AG04449 (cell line): ENCODE results near the gene POLE.

Experiments
- CTCF ChIA-PET: fragments of 350-600 bp; formaldehyde crosslinking; extraction: SDS; loops from one replicate; lab custom pipeline; 2021; ENCODE audit warnings: antibody characterized with exemption; lab: Yijun Ruan, JAX
- POLR2A ChIA-PET: fragments of 400-600, 350-600 bp; formaldehyde crosslinking; extraction: SDS; loops from one replicate; lab custom pipeline; 2020; ENCODE audit warnings: antibody characterized with exemption, inconsistent platforms; lab: Yijun Ruan, JAX
- DNase-seq: peaks from one replicate; pipeline ENCODE4 v3.0.0-alpha.2; 2010; ENCODE audit warnings: low read depth, low spot score
- H3K4me3 ChIP-seq: 2 replicates; pipeline ENCODE4 v1.5.1; 2011; ENCODE audit warnings: low read depth, mild to moderate bottlenecking, control low read depth, low read length
- CTCF ChIP-seq: IDR thresholded peaks from one replicate; pipeline ENCODE4 v1.5.1; 2011; ENCODE audit warnings: mild to moderate bottlenecking, moderate library complexity, low read length, control low read depth, inconsistent platforms; ENCODE audit not compliant: insufficient read depth; ENCODE audit errors: missing control alignments

POLE gene

DNA sequence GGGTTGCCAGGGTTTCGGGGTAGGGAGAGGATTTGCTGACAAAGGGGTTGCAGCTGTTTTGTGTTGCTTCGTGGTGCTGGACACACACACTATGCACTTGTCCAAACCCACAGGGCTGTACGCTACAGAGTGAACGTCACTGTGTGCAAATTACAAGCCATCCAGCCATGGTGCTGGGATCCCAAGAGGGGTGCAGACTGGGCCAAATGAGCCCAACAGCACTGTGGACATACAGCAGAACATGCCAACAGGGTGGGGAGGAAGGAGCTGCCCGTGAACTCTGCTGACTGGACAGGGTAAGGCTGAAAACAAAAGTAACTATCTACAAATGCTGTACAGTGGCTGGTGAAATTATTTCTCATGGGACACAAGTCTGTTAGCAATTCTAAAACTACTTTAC is 25.2 kb downstream of the POLE start:
- ChIA-PET CTCF (interaction anchor here (2.1 kb wide), 1 partner anchor 23 kb away, joined by 6 read pairs; no protein-coding TSS in a partner anchor), POLR2A (no interaction called here)
- DNase-seq = no peak
- no peak overlapping the region for H3K4me3 ChIP-seq
- no peak for TF ChIP-seq CTCF

- no peak overlapping the region for H3K4me3 ChIP-seq
- no peak for TF ChIP-seq CTCF
- CTCF ChIA-PET = no interaction called here
- POLR2A ChIA-PET = no interaction called here
- DNase-seq = no peak
Measured at GRCh38 chr12:132660996-132661395, 26.1 kb downstream of the POLE start.

DNA sequence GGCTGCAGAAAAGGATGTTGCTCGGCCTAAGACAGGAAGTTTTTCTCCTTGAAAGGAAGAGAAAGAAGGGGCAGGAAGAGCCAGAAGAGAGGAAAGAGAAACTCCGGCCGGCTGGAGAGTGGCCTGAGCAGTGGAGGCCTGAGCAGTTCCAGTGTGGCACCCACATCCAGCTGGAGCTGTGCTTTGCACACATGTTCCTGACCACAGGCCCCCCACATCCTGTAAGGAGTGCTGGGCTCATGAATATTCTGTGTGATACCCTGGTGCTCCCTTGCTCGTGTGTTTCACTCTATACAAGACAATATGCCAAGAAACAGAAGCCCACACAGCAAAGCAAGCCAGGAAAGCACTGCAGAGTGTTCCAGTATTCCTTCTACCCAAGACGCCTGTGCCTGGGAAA is 27.1 kb downstream of the POLE start:
- TF ChIP-seq CTCF = no peak
- ChIA-PET CTCF (interaction anchor here (7.4 kb wide), 1 partner anchor 22 kb away, joined by 36 read pairs; no protein-coding TSS in a partner anchor), POLR2A (no interaction called here)
- no peak for DNase-seq
- H3K4me3 ChIP-seq = no peak overlapping the region

DNA sequence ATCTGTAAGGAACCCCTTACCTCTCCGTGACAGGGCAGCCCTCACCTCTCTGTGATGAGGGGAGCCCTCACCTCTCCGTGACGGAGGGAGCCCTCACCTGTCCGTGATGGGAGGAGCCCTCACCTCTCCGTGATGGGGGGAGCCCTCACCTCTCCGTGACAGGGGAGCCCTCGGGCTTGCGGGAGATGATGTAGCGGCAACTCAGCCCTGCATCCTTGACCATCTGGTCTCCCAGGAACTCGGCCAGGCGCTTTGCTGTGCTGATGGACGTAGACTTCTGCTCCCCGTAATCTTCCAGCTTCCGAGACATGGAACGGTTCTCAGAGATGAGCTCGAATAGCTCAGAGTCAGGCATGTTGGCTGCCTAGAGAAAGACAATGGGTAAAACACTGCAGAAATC is 28.0 kb downstream of the POLE start:
- no peak overlapping the region for H3K4me3 ChIP-seq
- no peak for DNase-seq
- no peak for TF ChIP-seq CTCF
- ChIA-PET CTCF (interaction anchor here (7.4 kb wide), 1 partner anchor 21 kb away, joined by 36 read pairs; no protein-coding TSS in a partner anchor), POLR2A (no interaction called here)

DNA sequence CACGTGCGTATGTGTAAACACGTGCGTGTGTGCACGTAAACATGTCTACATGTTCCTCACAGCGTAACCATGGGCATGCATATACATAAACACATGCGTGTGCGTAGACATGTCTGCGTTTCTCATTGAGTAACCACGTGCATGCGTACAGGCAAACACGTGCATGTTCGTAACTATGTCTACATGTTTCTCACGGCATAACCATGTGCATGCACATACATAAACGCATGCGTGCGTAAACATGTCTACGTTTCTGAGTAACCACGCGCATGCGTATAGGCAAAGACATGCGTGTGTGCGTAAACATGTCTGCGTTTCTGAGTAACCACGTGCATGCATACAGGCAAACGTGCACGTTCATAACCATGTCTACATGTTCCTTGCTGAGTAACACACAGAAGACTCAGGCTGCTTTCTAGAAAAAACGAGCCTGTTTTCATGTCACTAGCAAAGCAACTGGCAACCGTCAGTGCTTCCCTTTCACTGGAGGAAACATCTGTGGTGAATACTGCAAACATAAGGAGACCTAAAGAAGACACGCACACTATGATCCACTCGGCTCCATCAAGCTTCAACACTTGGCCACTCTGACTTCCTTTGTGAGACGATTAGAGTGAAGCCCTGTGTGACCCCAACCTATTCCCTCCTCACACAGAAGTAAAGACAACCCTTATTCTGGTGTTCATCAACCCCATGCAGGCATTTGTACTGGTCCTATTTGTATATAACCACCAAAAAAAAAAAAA is 28.8 kb downstream of the POLE start:
- POLR2A ChIA-PET = no interaction called here
- H3K4me3 ChIP-seq = no peak overlapping the region
- CTCF ChIA-PET = interaction anchor here (7.4 kb wide), 1 partner anchor 20 kb away, joined by 36 read pairs; no protein-coding TSS in a partner anchor
- no peak for TF ChIP-seq CTCF
- no peak for DNase-seq

DNA sequence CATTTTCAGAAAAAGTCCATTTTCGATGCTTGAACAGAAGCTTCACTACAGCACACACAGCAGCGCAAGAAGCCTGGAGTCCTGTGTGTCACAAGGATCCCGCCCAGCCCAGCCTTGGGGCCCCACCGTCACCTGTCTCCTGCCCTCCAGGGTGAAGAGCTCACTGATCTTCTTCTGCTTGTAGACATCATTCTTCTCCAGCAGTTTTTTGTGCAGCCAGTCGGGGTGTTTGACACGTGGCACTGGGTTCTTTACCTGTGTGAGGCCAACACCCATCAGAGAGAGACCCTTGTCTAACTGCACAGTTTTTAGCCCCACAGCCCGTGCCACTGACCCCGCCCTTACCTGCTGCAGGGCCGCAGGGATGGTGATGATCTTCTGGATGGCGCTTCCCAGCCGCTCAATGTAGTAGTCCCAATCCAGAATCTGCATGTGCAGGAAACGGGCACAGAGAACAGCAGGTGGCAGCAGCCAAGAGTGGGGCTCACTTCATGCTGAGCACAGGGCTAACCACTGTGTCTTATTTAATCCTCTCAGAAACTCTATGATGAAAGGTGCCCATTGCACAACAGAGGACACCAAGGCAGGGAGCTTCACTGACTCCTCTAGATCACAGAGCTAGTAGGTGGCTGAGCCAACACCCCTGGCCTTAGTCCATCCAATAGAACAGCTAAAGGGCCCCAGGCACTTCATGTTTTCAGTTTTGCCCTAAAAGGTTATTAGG is 30.0 kb downstream of the POLE start:
- CTCF ChIA-PET = interaction anchor here (7.4 kb wide), 1 partner anchor 19 kb away, joined by 36 read pairs; no protein-coding TSS in a partner anchor
- TF ChIP-seq CTCF = no peak
- DNase-seq = no peak

More for the DNA sequence above, 30.0 kb downstream of the POLE start:
- no peak overlapping the region for H3K4me3 ChIP-seq
- POLR2A ChIA-PET = no interaction called here
